GM23338 (cell line): Measurements from ENCODE around the gene PTRH1. TPM values are rescaled to one million over a fixed set of nuclear protein-coding genes. Genes with fewer than 3 reads are reported as not detected.
"Not testable (repeated sequence)": the region's sequence is repeated elsewhere in the genome, so short reads cannot be mapped to it uniquely, and the experiment has no call there.

Experiments
- ATAC-seq: fragments of 200-7000 bp; cut with Tn5 transposase; 3 replicates; pipeline ENCODE4 v1.9.1; 2020
- DNase-seq: peaks from one replicate; pipeline ENCODE4 v3.0.0-alpha.2; 2015; ENCODE audit warnings: low spot score
- H2AFZ ChIP-seq: fragments of 200-600 bp; sonication (generic); 2 replicates; pipeline ENCODE4 v1.8.0; 2016; ENCODE audit warnings: antibody characterized with exemption, mild to moderate bottlenecking, moderate library complexity
- H3F3A ChIP-seq: fragments of 200-600 bp; sonication (generic); replicated peaks from 2 replicates; pipeline ENCODE4 v1.8.0; 2017; ENCODE audit warnings: antibody characterized with exemption, mixed run types, low read depth
- H3K27ac ChIP-seq: fragments of 200-600 bp; sonication (generic); 2 replicates; pipeline ENCODE4 v1.6.1; 2016; ENCODE audit warnings: low read depth
- H3K27me3 ChIP-seq: fragments of 200-600 bp; sonication (generic); 2 replicates; pipeline ENCODE4 v1.8.0; 2016; ENCODE audit warnings: mild to moderate bottlenecking, mixed run types, moderate library complexity; ENCODE audit not compliant: insufficient read depth
- H3K36me3 ChIP-seq: fragments of 200-600 bp; sonication (generic); 2 replicates; pipeline ENCODE4 v1.8.0; 2016; ENCODE audit warnings: mild to moderate bottlenecking; ENCODE audit not compliant: insufficient read depth
- H3K4me1 ChIP-seq: fragments of 200-600 bp; sonication (generic); 2 replicates; pipeline ENCODE4 v1.8.0; 2016; ENCODE audit warnings: mild to moderate bottlenecking, moderate library complexity; ENCODE audit not compliant: insufficient read depth
- H3K4me2 ChIP-seq: fragments of 200-600 bp; sonication (generic); 2 replicates; pipeline ENCODE4 v1.7.1; 2017; ENCODE audit warnings: mixed run types
- H3K4me3 ChIP-seq: fragments of 200-600 bp; sonication (generic); 2 replicates; pipeline ENCODE4 v1.6.1; 2016; ENCODE audit warnings: mixed run types
- H3K79me2 ChIP-seq: fragments of 200-600 bp; sonication (generic); replicated peaks from 2 replicates; pipeline ENCODE4 v1.8.0; 2017; ENCODE audit warnings: mild to moderate bottlenecking; ENCODE audit not compliant: insufficient read depth
- H3K9me2 ChIP-seq: fragments of 200-600 bp; sonication (generic); 2 replicates; pipeline ENCODE4 v1.8.0; 2017; ENCODE audit not compliant: insufficient read depth
- H4K20me1 ChIP-seq: fragments of 200-600 bp; sonication (generic); replicated peaks from 2 replicates; pipeline ENCODE4 v1.8.0; 2017; ENCODE audit warnings: mild to moderate bottlenecking; ENCODE audit not compliant: insufficient read depth
- H3K27ac Mint-ChIP-seq: 2 replicates; pipeline ENCODE4 v1.8.0; 2020; ENCODE audit warnings: inconsistent platforms, mild to moderate bottlenecking, moderate library complexity, mixed read lengths
- H3K27me3 Mint-ChIP-seq: 3 replicates; pipeline ENCODE4 v1.8.0; 2022; ENCODE audit warnings: low read depth, mild to moderate bottlenecking, moderate library complexity, mixed read lengths, inconsistent platforms; ENCODE audit not compliant: insufficient read depth, poor library complexity
- H3K36me3 Mint-ChIP-seq: 3 replicates; pipeline ENCODE4 v1.8.0; 2021; ENCODE audit warnings: low read depth, mild to moderate bottlenecking, inconsistent platforms, moderate library complexity, mixed read lengths
- H3K4me1 Mint-ChIP-seq: 3 replicates; pipeline ENCODE4 v1.8.0; 2020; ENCODE audit warnings: mild to moderate bottlenecking, inconsistent platforms, mixed read lengths
- H3K4me3 Mint-ChIP-seq: 3 replicates; pipeline ENCODE4 v1.8.0; 2021; ENCODE audit warnings: moderate library complexity, mild to moderate bottlenecking, inconsistent platforms, mixed read lengths
- H3K9me3 Mint-ChIP-seq: 3 replicates; pipeline ENCODE4 v1.8.0; 2020; ENCODE audit warnings: moderate library complexity, mild to moderate bottlenecking, inconsistent platforms, mixed read lengths
- CTCF ChIP-seq, 2 experiments: fragments of 200-600 bp in 1 of 2; sonication (generic) in 1 of 2; conservative IDR thresholded peaks; 2 replicates each; pipeline versions ENCODE4 v1.5.1 to v1.6.1; 2016 to 2017; ENCODE audit warnings: antibody characterized with exemption in 2 of 2, low read depth in 2 of 2, mild to moderate bottlenecking in 2 of 2, moderate library complexity in 1 of 2
- POLR2AphosphoS5 ChIP-seq: IDR thresholded peaks from 2 replicates; pipeline ENCODE4 v1.6.1; 2016; ENCODE audit warnings: antibody characterized with exemption, low read depth
- STAT1 ChIP-seq: IDR thresholded peaks from one replicate; pipeline ENCODE4 v1.6.1; 2016; ENCODE audit warnings: antibody characterized with exemption; ENCODE audit not compliant: unreplicated experiment
- ZNF331 ChIP-seq: fragments of 250-450 bp; sonication (Bioruptor Pico); IDR thresholded peaks from 2 replicates; pipeline ENCODE4 v1.5.0; 2020; ENCODE audit warnings: low read depth, mild to moderate bottlenecking, moderate library complexity
- polyA plus RNA-seq: library from polyadenylated mRNA; unstranded; fragments of >200 nt; fragmentation: Nextera tagmentation; extraction: Ambion mirVana; gene quantifications from 2 replicates; pipeline ENCODE4 v1.2.1, GENCODE V29; 2016
- total RNA-seq: library from RNA; depleted of rRNA; stranded (reverse); fragments of >200 nt; shearing (Covaris generic); gene quantifications from 2 replicates; pipeline ENCODE4 v1.2.3, GENCODE V29; 2014

PTRH1 gene
- total and polyA plus RNA-seq, 2 experiments from 2014 or later = 15.1 to 18.6 TPM

- ATAC-seq, H3K36me3 Mint-ChIP-seq: not testable (repeated sequence)
- peaks cover 18% of the 10 kb centered on the region for H3K27me3 Mint-ChIP-seq
Observed at GRCh38 chr9:127756776-127757175, 41.3 kb upstream of the PTRH1 start.

GRCh38 chr9:127756233-127756632 lies 40.8 kb upstream of the PTRH1 start:
- Histone ChIP-seq H3K9me2 (no peaks in the 10 kb centered on the region), H3K4me1 (peaks cover 5% of the 10 kb centered on the region; the same call in 1 of the 2 replicates), H3K4me2 (no peak overlapping the region), H3K79me2 (no peaks in the 10 kb centered on the region), H3K27me3 (peaks cover 14% of the 10 kb centered on the region), H2AFZ (no peak overlapping the region), H3F3A (no peaks in the 10 kb centered on the region), H3K27ac (no peak overlapping the region), H3K36me3 (no peaks in the 10 kb centered on the region), H4K20me1 (0 out of 2 replicates have a peak, but pooled peaks cover 13% of the 10 kb centered on the region), H3K4me3 (no peak overlapping the region)
- no peak for TF ChIP-seq ZNF331 (CRISPR knock-in tag)
- no peak for TF ChIP-seq STAT1
- Mint-ChIP-seq H3K36me3 (no peaks in the 10 kb centered on the region), H3K4me3 (no peak overlapping the region), H3K9me3 (no peaks in the 10 kb centered on the region), H3K27me3 (peaks cover 18% of the 10 kb centered on the region), H3K27ac (no peak overlapping the region), H3K4me1 (peaks cover 3% of the 10 kb centered on the region; the same call in 1 of the 3 replicates)
- DNase-seq = no peak
- no peak for ATAC-seq

More at GRCh38 chr9:127756776-127757175, 41.3 kb upstream of the PTRH1 start:
- H3K36me3 ChIP-seq, H3K9me3 Mint-ChIP-seq, H3K9me2 ChIP-seq, H3K4me3 ChIP-seq, DNase-seq, H4K20me1 ChIP-seq, H3K4me3 Mint-ChIP-seq, H3K27ac ChIP-seq, H3K27ac Mint-ChIP-seq, H3K4me1 Mint-ChIP-seq, H3F3A ChIP-seq, H3K79me2 ChIP-seq, H2AFZ ChIP-seq, H3K4me2 ChIP-seq: not testable (repeated sequence)
- peaks cover 10% of the 10 kb centered on the region; the same call in 1 of the 2 replicates for H3K4me1 ChIP-seq
- H3K27me3 ChIP-seq = peaks cover 14% of the 10 kb centered on the region

- Mint-ChIP-seq H3K9me3 (no peaks in the 10 kb centered on the region), H3K27me3 (peaks cover 15% of the 10 kb centered on the region), H3K36me3 (no peaks in the 10 kb centered on the region; the same call in 2 of the 3 replicates), H3K4me1 (no peaks in the 10 kb centered on the region; the same call in 2 of the 3 replicates), H3K4me3 (peak overlapping the region; percentile 65), H3K27ac (no peak overlapping the region)
- no peak for TF ChIP-seq CTCF (conservative IDR thresholded peaks at IDR 0.05; ENCODE audit: low read depth in 2 of 2)
- peak; percentile 63 for TF ChIP-seq POLR2AphosphoS5
- H3F3A ChIP-seq = no peaks in the 10 kb centered on the region
- peaks cover 20% of the 10 kb centered on the region for H4K20me1 ChIP-seq
- H3K9me2 ChIP-seq = no peaks in the 10 kb centered on the region
- H3K4me1 ChIP-seq = peaks cover 5% of the 10 kb centered on the region; the same call in 1 of the 2 replicates
- peak overlapping the region; percentile 99 for H3K4me2 ChIP-seq
- H3K4me3 ChIP-seq = peak overlapping the region; percentile 96
- peak; percentile 87 for DNase-seq
- no peaks in the 10 kb centered on the region for H3K36me3 ChIP-seq
- no peak overlapping the region for H3K27ac ChIP-seq
- peak overlapping the region; percentile 95; the same call in 1 of the 2 replicates for H2AFZ ChIP-seq
- ATAC-seq = peak; percentile 58
- peaks cover 14% of the 10 kb centered on the region for H3K27me3 ChIP-seq
- H3K79me2 ChIP-seq = no peaks in the 10 kb centered on the region
Observed at GRCh38 chr9:127755061-127756060, 39.9 kb upstream of the PTRH1 start.
